DMS53 (cell line): ENCODE results near the gene NPAT.
"Not testable (repeated sequence)": the region's sequence is repeated elsewhere in the genome, so short reads cannot be mapped to it uniquely, and the experiment has no call there.

Experiments used
- DNase-seq: peaks from one replicate; lab custom pipeline; 2025; lab: John Stamatoyannopoulos, UW

The NPAT gene

GRCh38 chr11:108148556-108148955, 73.9 kb downstream of the NPAT start:
- DNase-seq: no peak

- DNase-seq: no peak
Observed at GRCh38 chr11:108147150-108147549, 75.3 kb downstream of the NPAT start.

GRCh38 chr11:108144615-108145014, 77.8 kb downstream of the NPAT start:
- DNase-seq: no peak

- DNase-seq: no peak
Observed at GRCh38 chr11:108142304-108142703, 80.1 kb downstream of the NPAT start.

GRCh38 chr11:108137212-108137611, 85.2 kb downstream of the NPAT start:
- no peak for DNase-seq

GRCh38 chr11:108135845-108136544, 86.4 kb downstream of the NPAT start:
- no peak for DNase-seq

GRCh38 chr11:108132993-108133538, 89.4 kb downstream of the NPAT start:
- DNase-seq: not testable (repeated sequence)

GRCh38 chr11:108131993-108132392, 90.4 kb downstream of the NPAT start:
- no peak for DNase-seq

- no peak for DNase-seq
Observed at GRCh38 chr11:108128772-108129171, 93.7 kb downstream of the NPAT start.

- DNase-seq: no peak
Observed at GRCh38 chr11:108125096-108125495, 97.3 kb downstream of the NPAT start.

- DNase-seq: peak; percentile 46
Observed at GRCh38 chr11:108122166-108122628, 100.2 kb downstream of the NPAT start.

- DNase-seq: peak; percentile 97
Observed at GRCh38 chr11:108121274-108122155, 100.9 kb downstream of the NPAT start, which contains the start of gene ACAT1. Gene ACAT1 (plus strand): TSS chr11:108121567. CDS start chr11:108121607, 40 bp downstream.

GRCh38 chr11:108120936-108121273, 101.5 kb downstream of the NPAT start:
- not testable (repeated sequence) for DNase-seq

GRCh38 chr11:108117746-108118371, 104.6 kb downstream of the NPAT start:
- peak; percentile 77 for DNase-seq

GRCh38 chr11:108115500-108116140, 106.8 kb downstream of the NPAT start:
- peak; percentile 92 for DNase-seq

- peak; percentile 96 for DNase-seq
Observed at GRCh38 chr11:108112057-108112456, 110.4 kb downstream of the NPAT start.

GRCh38 chr11:108111126-108111525, 111.3 kb downstream of the NPAT start:
- DNase-seq: no peak
